ENCODE data around the gene IL18RAP.

IL18RAP gene

GRCh38 chr2:102422910-102423309 lies at the start of gene IL18RAP:
TSS of gene IL18RAP (plus strand) at chr2:102423160. CDS start at chr2:102423278, 118 bp downstream.
- no peak within 1 kb of the TSS for H3K4me3 ChIP-seq (ENCODE audit: low read depth, low read length)
- no peak for DNase-seq (ENCODE audit: low read depth)

GRCh38 chr2:102376052-102376591 lies 46.8 kb upstream of the IL18RAP start:
- peak; percentile 15 for DNase-seq (ENCODE audit: low read depth)
- TF ChIP-seq CTCF (conservative IDR thresholded peaks at IDR 0.05; ENCODE audit: low read depth, low read length) = no peak
- no peak overlapping the region for H3K4me3 ChIP-seq (ENCODE audit: low read depth, low read length)

More at GRCh38 chr2:102422910-102423309, at the start of gene IL18RAP:
- no peak for TF ChIP-seq CTCF (conservative IDR thresholded peaks at IDR 0.05; ENCODE audit: low read depth, low read length)

GRCh38 chr2:102383722-102384121 lies 39.2 kb upstream of the IL18RAP start:
- no peak for TF ChIP-seq CTCF (conservative IDR thresholded peaks at IDR 0.05; ENCODE audit: low read depth, low read length)
- H3K4me3 ChIP-seq (ENCODE audit: low read depth, low read length) = no peak overlapping the region
- DNase-seq (ENCODE audit: low read depth) = no peak

GRCh38 chr2:102385522-102385921 lies 37.4 kb upstream of the IL18RAP start:
- TF ChIP-seq CTCF (conservative IDR thresholded peaks at IDR 0.05; ENCODE audit: low read depth, low read length) = no peak
- peak; percentile 15 for DNase-seq (ENCODE audit: low read depth)
- H3K4me3 ChIP-seq (ENCODE audit: low read depth, low read length) = no peak overlapping the region

GRCh38 chr2:102386004-102386403 lies 37.0 kb upstream of the IL18RAP start:
- no peak overlapping the region for H3K4me3 ChIP-seq (ENCODE audit: low read depth, low read length)
- no peak for DNase-seq (ENCODE audit: low read depth)
- TF ChIP-seq CTCF (conservative IDR thresholded peaks at IDR 0.05; ENCODE audit: low read depth, low read length) = no peak

- no peak for TF ChIP-seq CTCF (conservative IDR thresholded peaks at IDR 0.05; ENCODE audit: low read depth, low read length)
- DNase-seq (ENCODE audit: low read depth) = no peak
- no peak overlapping the region for H3K4me3 ChIP-seq (ENCODE audit: low read depth, low read length)
Measured at GRCh38 chr2:102386867-102387541, 36.0 kb upstream of the IL18RAP start.
